ENCODE measurements around the gene MSRB3. TPM values are rescaled to one million over a fixed set of nuclear protein-coding genes. Genes with fewer than 3 reads are reported as not detected.
"Not testable (repeated sequence)": the region's sequence is repeated elsewhere in the genome, so short reads cannot be mapped to it uniquely, and the experiment has no call there.

The MSRB3 gene
- total and polyA plus RNA-seq, 2 experiments from 2014 or later, result 16.9 to 19.2 TPM

- TF ChIP-seq EZH2 (IDR thresholded peaks at IDR 0.05; ENCODE audit: borderline replicate concordance) (no peak), EZH2phosphoT487 (IDR thresholded peaks at IDR 0.05; ENCODE audit: low read depth, severe bottlenecking, unreplicated experiment) (no peak), CTCF (IDR thresholded peaks at IDR 0.05; ENCODE audit: poor library complexity) (no peak)
Observed at GRCh38 chr12:65449400-65449799, 170.9 kb downstream of the MSRB3 start.

DNA sequence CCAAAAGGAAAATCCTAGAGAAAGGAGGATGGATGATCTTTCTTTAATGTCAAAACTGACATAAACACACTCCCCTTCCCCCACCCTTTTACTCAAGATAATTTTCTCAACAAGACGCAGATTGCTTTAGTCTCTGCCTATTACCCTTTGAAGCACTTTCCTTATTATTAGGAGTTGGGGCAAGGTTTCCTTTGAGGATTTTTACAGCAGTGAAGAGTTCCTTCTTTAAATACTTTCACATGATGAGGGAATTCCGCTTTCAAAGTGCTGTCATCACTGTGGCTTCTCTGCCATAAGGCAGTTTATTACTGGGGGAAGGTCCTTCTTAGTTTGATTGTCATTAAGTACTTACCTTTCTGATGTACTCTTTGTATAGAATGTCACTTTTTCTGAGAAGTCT lies 172.1 kb downstream of the MSRB3 start:
- Histone ChIP-seq H4K20me1 (ENCODE audit: insufficient read depth, poor library complexity, severe bottlenecking) (no peaks in the 10 kb centered on the region), H3K79me2 (no peaks in the 10 kb centered on the region), H3K36me3 (replicated peaks; ENCODE audit: insufficient read depth, low read depth) (no peaks in the 10 kb centered on the region), H2AFZ (no peak overlapping the region), H3K4me1 (ENCODE audit: insufficient read depth) (peaks cover 11% of the 10 kb centered on the region), H3K9me3 (ENCODE audit: low read depth) (no peaks in the 10 kb centered on the region), H3K9me2 (replicated peaks; ENCODE audit: insufficient read depth) (no peaks in the 10 kb centered on the region), H3K27me3 (no peaks in the 10 kb centered on the region), H3K4me2 (no peak overlapping the region), H3K4me3 (no peak overlapping the region), H3K27ac (no peak overlapping the region)
- whole genome bisulfite sequencing (ENCODE audit: low lambda C conversion rate, missing lambda C conversion rate), result 51% methylated on average over 2 of the region's 2 CpGs
- no peak for TF ChIP-seq EZH2phosphoT487 (IDR thresholded peaks at IDR 0.05; ENCODE audit: low read depth, severe bottlenecking, unreplicated experiment)
- TF ChIP-seq CTCF (IDR thresholded peaks at IDR 0.05; ENCODE audit: poor library complexity), result no peak
- TF ChIP-seq EZH2 (IDR thresholded peaks at IDR 0.05; ENCODE audit: borderline replicate concordance), result no peak
- no peak for DNase-seq (ENCODE audit: low spot score)

More at GRCh38 chr12:65449400-65449799, 170.9 kb downstream of the MSRB3 start:
- no peak overlapping the region for H3K4me3 ChIP-seq
- no peaks in the 10 kb centered on the region for H3K79me2 ChIP-seq
- 92% methylated on average over 1 of the region's 1 CpG for WGBS (ENCODE audit: low lambda C conversion rate, missing lambda C conversion rate)
- H3K4me1 ChIP-seq (ENCODE audit: insufficient read depth), result peaks cover 11% of the 10 kb centered on the region
- no peak for DNase-seq (ENCODE audit: low spot score)
- no peak overlapping the region for H3K27ac ChIP-seq
- H3K27me3 ChIP-seq, result no peaks in the 10 kb centered on the region
- H3K9me3 ChIP-seq (ENCODE audit: low read depth), result no peaks in the 10 kb centered on the region
- H2AFZ ChIP-seq, result no peak overlapping the region
- H3K36me3 ChIP-seq (replicated peaks; ENCODE audit: insufficient read depth, low read depth), result no peaks in the 10 kb centered on the region
- no peak overlapping the region for H3K4me2 ChIP-seq
- H4K20me1 ChIP-seq (ENCODE audit: insufficient read depth, poor library complexity, severe bottlenecking), result no peaks in the 10 kb centered on the region
- no peaks in the 10 kb centered on the region for H3K9me2 ChIP-seq (replicated peaks; ENCODE audit: insufficient read depth)

- no peaks in the 10 kb centered on the region for H3K27me3 ChIP-seq
- H3K4me1 ChIP-seq (ENCODE audit: insufficient read depth), result peaks cover 11% of the 10 kb centered on the region
- no peaks in the 10 kb centered on the region for H3K9me2 ChIP-seq (replicated peaks; ENCODE audit: insufficient read depth)
- no peak overlapping the region for H3K4me3 ChIP-seq
- no peak overlapping the region for H2AFZ ChIP-seq
- H3K79me2 ChIP-seq, result no peaks in the 10 kb centered on the region
- WGBS (ENCODE audit: low lambda C conversion rate, missing lambda C conversion rate), result 86% methylated on average over 1 of the region's 1 CpG
- H3K4me2 ChIP-seq, result no peak overlapping the region
- H3K9me3 ChIP-seq (ENCODE audit: low read depth), result no peaks in the 10 kb centered on the region
- TF ChIP-seq EZH2 (IDR thresholded peaks at IDR 0.05; ENCODE audit: borderline replicate concordance) (no peak), CTCF (IDR thresholded peaks at IDR 0.05; ENCODE audit: poor library complexity) (no peak), EZH2phosphoT487 (IDR thresholded peaks at IDR 0.05; ENCODE audit: low read depth, severe bottlenecking, unreplicated experiment) (no peak)
- no peaks in the 10 kb centered on the region for H3K36me3 ChIP-seq (replicated peaks; ENCODE audit: insufficient read depth, low read depth)
- H3K27ac ChIP-seq, result no peak overlapping the region
- DNase-seq (ENCODE audit: low spot score), result no peak
- H4K20me1 ChIP-seq (ENCODE audit: insufficient read depth, poor library complexity, severe bottlenecking), result no peaks in the 10 kb centered on the region
Observed at GRCh38 chr12:65454115-65454787, 175.8 kb downstream of the MSRB3 start.

- not testable (repeated sequence) for H3K4me1 ChIP-seq (ENCODE audit: insufficient read depth); H3K9me3 ChIP-seq (ENCODE audit: low read depth); H3K9me2 ChIP-seq (replicated peaks; ENCODE audit: insufficient read depth); H4K20me1 ChIP-seq (ENCODE audit: insufficient read depth, poor library complexity, severe bottlenecking); H3K27ac ChIP-seq; DNase-seq (ENCODE audit: low spot score); H3K4me3 ChIP-seq; H3K4me2 ChIP-seq; H3K36me3 ChIP-seq (replicated peaks; ENCODE audit: insufficient read depth, low read depth); H3K79me2 ChIP-seq; H3K27me3 ChIP-seq; H2AFZ ChIP-seq
Observed at GRCh38 chr12:65457341-65457740, 178.9 kb downstream of the MSRB3 start.

All from hepatocyte (in vitro differentiated cells).